GM12864 (cell line): ENCODE measurements around the gene PRKD1.

Source experiments
- DNase-seq: peaks from one replicate; pipeline ENCODE4 v3.0.0-alpha.2; 2011; ENCODE audit warnings: low read depth
- H3K4me3 ChIP-seq: 2 replicates; pipeline ENCODE4 v1.5.1; 2011; ENCODE audit warnings: mild to moderate bottlenecking, low read depth, low read length, control low read depth
- TF ChIP-seq, protein P1 (sequence below): IDR thresholded peaks from 2 replicates; pipeline ENCODE4 v1.5.1; 2011; ENCODE audit warnings: low read depth, mild to moderate bottlenecking, moderate library complexity, low read length, control low read depth, inconsistent platforms; ENCODE audit errors: missing control alignments

PRKD1 gene

DNA sequence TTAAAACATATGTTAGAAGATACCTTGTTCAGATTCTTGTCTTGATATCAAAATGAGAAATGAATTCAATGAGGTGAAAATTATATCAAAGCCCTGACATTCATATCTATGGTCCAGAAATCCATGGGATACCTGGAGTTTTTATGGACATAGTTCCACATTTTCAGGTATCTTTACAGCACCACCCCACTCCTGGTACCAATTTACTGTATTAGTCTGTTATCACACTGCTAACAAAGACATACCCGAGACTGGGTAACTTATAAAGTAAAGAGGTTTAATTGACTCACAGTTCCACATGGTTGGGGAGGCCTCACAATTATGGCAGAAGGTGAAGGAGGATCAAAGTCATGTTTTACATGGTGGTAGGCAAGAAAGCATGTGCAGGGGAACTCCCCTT lies 361.5 kb downstream of the PRKD1 start:
- no peak for DNase-seq
- TF ChIP-seq, protein P1, sequence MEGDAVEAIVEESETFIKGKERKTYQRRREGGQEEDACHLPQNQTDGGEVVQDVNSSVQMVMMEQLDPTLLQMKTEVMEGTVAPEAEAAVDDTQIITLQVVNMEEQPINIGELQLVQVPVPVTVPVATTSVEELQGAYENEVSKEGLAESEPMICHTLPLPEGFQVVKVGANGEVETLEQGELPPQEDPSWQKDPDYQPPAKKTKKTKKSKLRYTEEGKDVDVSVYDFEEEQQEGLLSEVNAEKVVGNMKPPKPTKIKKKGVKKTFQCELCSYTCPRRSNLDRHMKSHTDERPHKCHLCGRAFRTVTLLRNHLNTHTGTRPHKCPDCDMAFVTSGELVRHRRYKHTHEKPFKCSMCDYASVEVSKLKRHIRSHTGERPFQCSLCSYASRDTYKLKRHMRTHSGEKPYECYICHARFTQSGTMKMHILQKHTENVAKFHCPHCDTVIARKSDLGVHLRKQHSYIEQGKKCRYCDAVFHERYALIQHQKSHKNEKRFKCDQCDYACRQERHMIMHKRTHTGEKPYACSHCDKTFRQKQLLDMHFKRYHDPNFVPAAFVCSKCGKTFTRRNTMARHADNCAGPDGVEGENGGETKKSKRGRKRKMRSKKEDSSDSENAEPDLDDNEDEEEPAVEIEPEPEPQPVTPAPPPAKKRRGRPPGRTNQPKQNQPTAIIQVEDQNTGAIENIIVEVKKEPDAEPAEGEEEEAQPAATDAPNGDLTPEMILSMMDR, result no peak
- H3K4me3 ChIP-seq, result no peak overlapping the region

DNA sequence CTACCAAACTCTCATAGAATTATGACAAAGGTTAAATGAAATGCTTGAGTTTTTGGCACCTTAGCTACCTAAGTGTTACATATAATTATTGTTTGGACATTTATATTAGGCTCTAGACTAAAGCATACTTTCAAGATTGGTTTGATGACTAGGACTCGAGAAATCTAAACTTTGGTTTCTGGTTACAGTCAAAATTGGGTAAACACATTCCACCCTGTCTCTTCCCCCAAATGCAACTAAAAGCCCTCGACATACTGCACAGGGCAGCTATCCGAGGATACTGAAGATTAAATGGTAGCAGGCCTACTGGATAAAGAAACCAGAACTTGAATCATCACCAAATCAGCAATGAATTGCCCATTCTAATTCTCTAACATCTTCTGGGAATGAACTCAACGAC lies 369.1 kb downstream of the PRKD1 start:
- no peak overlapping the region for H3K4me3 ChIP-seq
- DNase-seq, result no peak
- TF ChIP-seq, protein P1, result no peak

DNA sequence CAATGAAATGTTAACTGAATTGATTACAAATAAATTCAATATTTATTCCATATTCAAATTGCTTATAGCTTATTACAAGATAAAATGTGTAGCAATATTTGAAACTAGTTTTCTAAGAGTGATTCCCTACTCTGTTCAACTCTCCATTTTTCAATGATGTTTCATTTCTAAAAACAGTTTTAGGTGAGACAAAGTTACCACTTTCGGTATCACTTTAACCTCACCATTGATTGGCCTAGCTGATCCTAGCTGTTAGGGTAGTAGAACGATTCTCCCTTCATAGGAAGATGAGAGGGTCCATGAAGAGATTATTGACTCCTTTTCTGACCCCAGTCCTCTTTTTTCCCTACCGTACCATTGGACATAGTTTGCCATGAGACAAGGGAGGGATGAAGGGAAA lies 373.3 kb downstream of the PRKD1 start:
- H3K4me3 ChIP-seq, result no peak overlapping the region
- DNase-seq, result no peak
- TF ChIP-seq, protein P1, result no peak

DNA sequence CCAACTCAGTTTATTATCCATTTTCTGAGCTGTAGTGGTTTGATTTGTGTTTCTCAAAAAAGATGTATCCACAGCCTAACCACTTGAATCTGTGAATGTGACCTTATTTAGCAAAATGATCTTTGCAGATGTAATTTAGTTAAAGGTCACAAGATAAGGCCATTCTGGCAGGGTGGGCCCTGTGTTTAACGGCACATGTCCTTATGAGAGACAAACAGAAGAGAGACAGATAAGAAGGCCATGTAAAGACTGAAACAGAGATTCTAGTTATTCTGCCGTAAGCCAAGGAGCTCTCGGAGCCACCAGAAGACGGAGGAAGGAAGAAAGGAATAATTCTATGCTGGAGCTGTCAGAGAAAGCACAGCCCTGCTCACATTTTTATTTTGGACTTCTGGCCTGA lies 374.2 kb downstream of the PRKD1 start:
- DNase-seq, result no peak
- TF ChIP-seq, protein P1, result no peak
- no peak overlapping the region for H3K4me3 ChIP-seq

DNA sequence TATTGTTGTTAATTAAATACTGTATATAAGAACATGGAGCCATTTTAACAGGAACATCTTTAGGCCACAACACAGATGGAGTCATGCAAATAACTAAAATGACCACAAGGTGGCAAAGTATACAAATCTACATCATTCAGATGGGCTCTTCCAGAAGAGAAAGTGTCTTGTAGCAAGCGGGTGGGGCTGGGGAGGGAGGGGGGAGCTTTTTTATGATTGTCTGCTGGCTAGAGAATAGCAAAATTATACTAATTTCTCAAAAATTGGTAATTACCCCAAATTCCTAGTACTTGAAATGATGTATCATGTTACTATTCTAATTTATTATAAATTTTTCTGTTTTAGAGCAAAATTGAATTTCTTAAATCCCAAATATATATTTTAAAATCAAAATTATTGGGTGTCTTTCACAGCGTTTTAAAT lies 378.7 kb downstream of the PRKD1 start:
- H3K4me3 ChIP-seq, result no peak overlapping the region
- TF ChIP-seq, protein P1, result peak; percentile 35
- DNase-seq, result peak; percentile 5

DNA sequence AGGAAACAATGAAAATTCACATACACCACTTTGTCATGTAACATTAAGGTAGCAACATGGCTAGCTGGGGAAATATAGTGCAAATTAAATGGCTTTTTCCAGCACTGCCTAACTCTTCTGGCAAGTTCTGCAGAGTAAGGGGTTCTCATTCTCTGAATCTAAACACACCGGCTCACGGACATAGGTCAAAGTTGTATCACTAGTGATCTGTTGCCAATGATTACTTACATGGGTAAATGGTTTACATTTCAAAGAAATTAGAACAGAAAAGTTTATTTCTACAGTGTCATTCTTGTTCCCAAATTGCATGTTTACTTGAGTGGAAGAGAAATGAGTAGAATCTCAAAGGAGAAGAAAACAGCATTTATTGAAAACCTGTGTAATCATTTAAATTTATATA lies 381.9 kb downstream of the PRKD1 start:
- TF ChIP-seq, protein P1, result no peak
- no peak for DNase-seq
- H3K4me3 ChIP-seq, result no peak overlapping the region

DNA sequence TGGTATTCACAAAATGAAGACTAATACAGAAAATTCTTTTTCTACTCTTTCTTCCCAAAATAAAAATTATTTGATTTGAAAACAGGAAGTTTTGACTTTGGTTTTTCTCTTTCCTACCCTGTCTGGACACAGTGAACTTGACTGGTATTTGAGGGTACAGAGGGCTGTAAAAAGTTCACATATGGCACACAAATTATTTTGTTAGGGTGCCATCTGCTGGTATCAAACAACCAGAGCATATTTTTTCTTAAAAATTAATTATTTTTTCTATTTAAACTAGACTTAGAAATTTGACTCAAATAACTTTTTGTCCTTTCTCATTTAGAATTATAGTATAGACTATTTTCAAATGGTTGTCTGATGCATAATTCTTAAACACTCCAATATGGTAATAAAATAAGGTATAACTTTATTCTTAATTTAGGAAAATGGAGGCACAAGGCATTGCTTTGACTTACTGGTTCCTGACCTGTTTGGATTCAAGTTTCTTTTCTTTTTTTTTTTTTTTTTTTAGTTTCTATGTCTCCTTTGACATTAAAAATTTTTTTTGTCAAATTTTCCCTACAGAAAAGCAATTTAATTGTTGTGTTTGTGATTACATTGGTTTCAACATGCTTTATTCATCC lies 390.6 kb downstream of the PRKD1 start:
- no peak overlapping the region for H3K4me3 ChIP-seq
- DNase-seq, result no peak
- TF ChIP-seq, protein P1, result no peak
